Skeletal muscle satellite cell (primary cell): Measurements from ENCODE around the gene SORBS1.
"Not testable (repeated sequence)": the region's sequence is repeated elsewhere in the genome, so short reads cannot be mapped to it uniquely, and the experiment has no call there.

Experiments used
- H3K27me3 ChIP-seq: 2 replicates; pipeline ENCODE4 v1.7.0; 2013; ENCODE audit warnings: low read length; ENCODE audit not compliant: control insufficient read depth, insufficient read depth
- H3K36me3 ChIP-seq: 2 replicates; pipeline ENCODE4 v1.7.0; 2013; ENCODE audit warnings: mild to moderate bottlenecking, control low read depth, low read length; ENCODE audit not compliant: insufficient read depth
- H3K4me1 ChIP-seq: 2 replicates; pipeline ENCODE4 v1.7.0; 2013; ENCODE audit warnings: low read length; ENCODE audit not compliant: control insufficient read depth, insufficient read depth
- H3K4me2 ChIP-seq: 2 replicates; pipeline ENCODE4 v1.7.0; 2013; ENCODE audit warnings: mild to moderate bottlenecking, low read length
- H3K4me3 ChIP-seq: 2 replicates; pipeline ENCODE4 v1.7.0; 2013; ENCODE audit warnings: low read length
- H3K9ac ChIP-seq: 2 replicates; pipeline ENCODE4 v1.7.0; 2013; ENCODE audit warnings: mild to moderate bottlenecking, low read depth, low read length, moderate library complexity
- H3K9me3 ChIP-seq: replicated peaks from 2 replicates; pipeline ENCODE4 v1.7.0; 2013; ENCODE audit warnings: mild to moderate bottlenecking, control low read depth, low read length

The SORBS1 gene

GRCh38 chr10:95356190-95356955 lies 204.8 kb downstream of the SORBS1 start:
- H3K27me3 ChIP-seq = peaks cover 10% of the 10 kb centered on the region
- H3K36me3 ChIP-seq = no peaks in the 10 kb centered on the region
- no peak overlapping the region for H3K9ac ChIP-seq
- H3K4me2 ChIP-seq = no peak overlapping the region
- no peak overlapping the region for H3K4me3 ChIP-seq
- H3K4me1 ChIP-seq = no peaks in the 10 kb centered on the region
- no peaks in the 10 kb centered on the region for H3K9me3 ChIP-seq

GRCh38 chr10:95355301-95355700 lies 205.9 kb downstream of the SORBS1 start:
- Histone ChIP-seq H3K36me3 (no peaks in the 10 kb centered on the region), H3K9ac (no peak overlapping the region), H3K9me3 (no peaks in the 10 kb centered on the region), H3K4me1 (no peaks in the 10 kb centered on the region), H3K4me2 (no peak overlapping the region), H3K4me3 (no peak overlapping the region), H3K27me3 (peaks cover 16% of the 10 kb centered on the region)

DNA sequence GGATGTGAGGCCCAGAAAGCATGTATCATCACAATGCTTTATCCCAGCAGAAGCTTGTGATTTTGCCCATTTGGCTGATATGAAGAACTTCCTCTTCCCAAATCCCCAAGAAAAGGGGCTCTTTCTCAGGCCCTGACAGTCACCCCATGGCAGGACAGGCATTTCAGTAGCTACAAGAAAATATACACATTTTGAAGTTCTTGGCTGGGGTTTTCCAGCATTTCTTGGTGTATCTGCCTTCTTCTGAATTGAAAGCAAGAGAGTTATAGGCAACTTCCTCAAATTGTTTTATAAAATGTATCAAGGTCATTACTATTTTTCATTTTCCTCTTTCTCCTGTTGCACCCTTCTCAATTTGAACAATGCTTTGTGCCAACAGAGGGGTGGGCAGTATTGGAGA lies 207.1 kb downstream of the SORBS1 start:
- no peak overlapping the region for H3K4me3 ChIP-seq
- H3K27me3 ChIP-seq = peaks cover 16% of the 10 kb centered on the region
- H3K4me2 ChIP-seq = no peak overlapping the region
- no peaks in the 10 kb centered on the region for H3K4me1 ChIP-seq
- H3K9ac ChIP-seq = no peak overlapping the region
- H3K36me3 ChIP-seq = no peaks in the 10 kb centered on the region
- no peaks in the 10 kb centered on the region for H3K9me3 ChIP-seq

- Histone ChIP-seq H3K9ac (no peak overlapping the region), H3K4me3 (no peak overlapping the region), H3K27me3 (peaks cover 22% of the 10 kb centered on the region), H3K4me2 (no peak overlapping the region), H3K4me1 (no peaks in the 10 kb centered on the region), H3K36me3 (no peaks in the 10 kb centered on the region), H3K9me3 (no peaks in the 10 kb centered on the region)
Observed at GRCh38 chr10:95353123-95353522, 208.0 kb downstream of the SORBS1 start.

- Histone ChIP-seq H3K27me3 (peaks cover 22% of the 10 kb centered on the region), H3K9me3 (no peaks in the 10 kb centered on the region), H3K4me3 (no peak overlapping the region), H3K9ac (no peak overlapping the region), H3K36me3 (no peaks in the 10 kb centered on the region), H3K4me2 (no peak overlapping the region), H3K4me1 (no peaks in the 10 kb centered on the region)
Observed at GRCh38 chr10:95352684-95353083, 208.5 kb downstream of the SORBS1 start.

- Histone ChIP-seq H3K4me1 (no peaks in the 10 kb centered on the region), H3K4me3 (no peak overlapping the region), H3K36me3 (no peaks in the 10 kb centered on the region), H3K9me3 (no peaks in the 10 kb centered on the region), H3K9ac (no peak overlapping the region), H3K27me3 (peaks cover 22% of the 10 kb centered on the region), H3K4me2 (no peak overlapping the region)
Observed at GRCh38 chr10:95350830-95351228, 210.3 kb downstream of the SORBS1 start.

DNA sequence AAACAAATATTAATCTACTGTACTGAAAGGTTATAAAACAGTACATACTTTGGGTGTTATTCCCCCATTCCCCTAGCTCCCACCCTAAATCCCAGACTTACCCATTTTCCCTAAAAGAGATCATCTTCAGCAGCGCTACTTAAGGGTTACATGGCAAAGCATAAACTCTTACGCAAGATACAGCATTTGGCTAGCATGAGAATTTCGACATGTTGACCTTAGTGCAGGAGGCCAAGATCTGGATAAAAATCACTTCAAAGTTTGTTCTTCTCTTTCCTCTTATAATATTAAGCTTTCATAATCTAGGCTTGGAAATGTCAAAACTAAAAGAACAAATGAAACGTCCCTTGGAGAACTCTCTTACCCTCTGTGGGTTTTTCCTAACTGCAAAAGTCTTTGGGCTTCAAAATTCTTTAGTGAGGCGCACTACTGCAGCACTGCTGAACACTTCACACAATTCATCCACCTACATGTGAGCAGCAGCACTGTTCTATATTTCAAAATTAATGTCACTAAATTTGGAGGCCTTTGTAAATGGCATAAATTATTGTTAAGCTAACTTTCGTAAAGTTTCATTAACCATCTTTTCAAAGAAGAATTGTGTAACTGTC lies 210.8 kb downstream of the SORBS1 start:
- Histone ChIP-seq H3K4me2 (no peak overlapping the region), H3K4me1 (no peaks in the 10 kb centered on the region), H3K27me3 (peaks cover 20% of the 10 kb centered on the region), H3K9ac (no peak overlapping the region), H3K4me3 (no peak overlapping the region), H3K9me3 (no peaks in the 10 kb centered on the region), H3K36me3 (no peaks in the 10 kb centered on the region)

GRCh38 chr10:95347402-95347766 lies 213.8 kb downstream of the SORBS1 start:
- H3K9ac ChIP-seq, H3K36me3 ChIP-seq, H3K4me1 ChIP-seq, H3K9me3 ChIP-seq, H3K4me3 ChIP-seq, H3K4me2 ChIP-seq: not testable (repeated sequence)
- peaks cover 16% of the 10 kb centered on the region for H3K27me3 ChIP-seq

DNA sequence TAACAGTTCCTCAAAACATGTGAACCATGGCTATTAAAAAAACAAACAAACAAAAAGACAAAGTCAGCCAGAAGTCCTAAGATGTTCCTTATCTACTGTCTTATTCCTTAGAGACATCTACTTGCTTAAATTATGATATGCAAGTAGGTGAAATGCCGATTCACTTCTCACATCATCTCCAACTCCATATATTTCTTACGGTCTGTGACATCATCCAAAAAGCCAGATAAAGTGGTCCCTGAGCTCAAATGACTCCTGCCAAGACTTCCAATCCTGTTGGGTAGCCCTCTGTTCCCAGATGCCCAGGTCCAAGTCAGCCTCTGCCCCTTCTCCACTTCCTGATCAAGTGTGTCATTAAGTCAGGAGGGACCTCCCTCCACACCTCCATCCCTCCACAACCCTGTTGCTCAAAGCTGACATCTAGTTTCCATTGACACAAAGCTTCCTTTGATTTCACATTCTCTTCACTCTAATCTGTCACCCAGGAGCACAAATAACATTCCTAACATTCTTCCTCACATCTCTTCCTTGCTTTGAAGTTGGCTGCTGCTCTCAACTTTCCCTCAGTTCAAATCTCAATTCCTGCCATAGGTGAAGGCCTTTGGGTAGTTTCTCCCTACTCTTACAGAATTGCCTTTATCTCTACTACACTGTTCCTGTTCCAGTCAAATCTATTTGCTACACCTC lies 214.3 kb downstream of the SORBS1 start:
- Histone ChIP-seq H3K4me2 (no peak overlapping the region), H3K4me3 (no peak overlapping the region), H3K9me3 (no peaks in the 10 kb centered on the region), H3K36me3 (no peaks in the 10 kb centered on the region), H3K4me1 (no peaks in the 10 kb centered on the region), H3K9ac (no peak overlapping the region), H3K27me3 (peaks cover 12% of the 10 kb centered on the region)

- Histone ChIP-seq H3K4me2 (no peak overlapping the region), H3K36me3 (no peaks in the 10 kb centered on the region), H3K9ac (no peak overlapping the region), H3K27me3 (peaks cover 1% of the 10 kb centered on the region), H3K4me1 (no peaks in the 10 kb centered on the region), H3K4me3 (no peak overlapping the region), H3K9me3 (no peaks in the 10 kb centered on the region)
Observed at GRCh38 chr10:95343573-95343972, 217.6 kb downstream of the SORBS1 start.

GRCh38 chr10:95341716-95342130 lies 219.4 kb downstream of the SORBS1 start:
- no peaks in the 10 kb centered on the region for H3K9me3 ChIP-seq
- no peaks in the 10 kb centered on the region for H3K27me3 ChIP-seq
- H3K4me3 ChIP-seq = no peak overlapping the region
- no peak overlapping the region for H3K9ac ChIP-seq
- no peak overlapping the region for H3K4me2 ChIP-seq
- H3K4me1 ChIP-seq = no peaks in the 10 kb centered on the region
- no peaks in the 10 kb centered on the region for H3K36me3 ChIP-seq
